PC-9 (cell line): ENCODE measurements around the gene CST6. TPM values are rescaled to one million over a fixed set of nuclear protein-coding genes. Genes with fewer than 3 reads are reported as not detected.

Experiments used
- BruUV-seq: library from RNA; stranded (reverse); fragments of 400-500 nt; replicated peaks from 2 replicates; lab custom pipeline; 2021; lab: Mats Ljungman, UMichigan
- CTCF ChIA-PET: fragments of 300-600 bp; sonication (Branson Sonifier 250); formaldehyde crosslinking; loops from one replicate; lab custom pipeline; 2022; ENCODE audit warnings: antibody characterized with exemption; lab: Charles Lee
- POLR2A ChIA-PET: fragments of 300-600 bp; sonication (Branson Sonifier 250); formaldehyde crosslinking; loops from one replicate; lab custom pipeline; 2022; ENCODE audit warnings: antibody characterized with exemption; ENCODE audit not compliant: unreplicated experiment; lab: Charles Lee
- DNase-seq, 2 experiments: peaks; one replicate each; pipeline versions ENCODE4 v3.0.0 to v3.0.0-alpha.2; 2015 to 2022; ENCODE audit warnings: mixed read lengths in 1 of 2
- H2AFZ ChIP-seq: fragments of 200-600 bp; sonication (generic); 2 replicates; pipeline ENCODE4 v1.8.1; 2017; ENCODE audit warnings: antibody characterized with exemption
- H3F3A ChIP-seq: fragments of 200-600 bp; sonication (generic); 2 replicates; pipeline ENCODE4 v1.8.1; 2017; ENCODE audit warnings: antibody characterized with exemption, mild to moderate bottlenecking, low read depth; ENCODE audit not compliant: insufficient read depth
- H3K27ac ChIP-seq: fragments of 200-600 bp; sonication (generic); 2 replicates; pipeline ENCODE4 v1.6.1; 2016; ENCODE audit warnings: mixed run types
- H3K27me3 ChIP-seq: fragments of 200-600 bp; sonication (generic); 2 replicates; pipeline ENCODE4 v1.6.1; 2016; ENCODE audit warnings: low read depth, mixed run types; ENCODE audit not compliant: insufficient read depth
- H3K36me3 ChIP-seq: fragments of 200-600 bp; sonication (generic); 2 replicates; pipeline ENCODE4 v1.6.1; 2016; ENCODE audit warnings: low read depth, mixed run types
- H3K4me1 ChIP-seq: fragments of 200-600 bp; sonication (generic); replicated peaks from 2 replicates; pipeline ENCODE4 v1.6.1; 2016; ENCODE audit warnings: mixed run types; ENCODE audit not compliant: insufficient read depth
- H3K4me2 ChIP-seq: fragments of 200-600 bp; sonication (generic); 2 replicates; pipeline ENCODE4 v1.6.1; 2017; ENCODE audit warnings: mixed run types
- H3K4me3 ChIP-seq: fragments of 200-600 bp; sonication (generic); 2 replicates; pipeline ENCODE4 v1.6.1; 2016; ENCODE audit warnings: mixed run types
- H3K79me2 ChIP-seq: fragments of 200-600 bp; sonication (generic); 2 replicates; pipeline ENCODE4 v1.6.1; 2017; ENCODE audit warnings: low read depth, mixed run types
- H3K9me2 ChIP-seq: fragments of 200-600 bp; sonication (generic); 2 replicates; pipeline ENCODE4 v1.8.1; 2017; ENCODE audit warnings: mild to moderate bottlenecking; ENCODE audit not compliant: insufficient read depth
- H3K9me3 ChIP-seq: fragments of 200-600 bp; sonication (generic); 2 replicates; pipeline ENCODE4 v1.8.1; 2016; ENCODE audit warnings: low read depth; ENCODE audit not compliant: insufficient read depth
- H4K20me1 ChIP-seq: fragments of 200-600 bp; sonication (generic); 2 replicates; pipeline ENCODE4 v1.8.1; 2017; ENCODE audit not compliant: insufficient read depth
- CTCF ChIP-seq: fragments of 200-600 bp; sonication (generic); conservative IDR thresholded peaks from 2 replicates; pipeline ENCODE4 v1.6.1; 2017; ENCODE audit warnings: mixed run types, antibody characterized with exemption, mild to moderate bottlenecking, moderate library complexity
- EZH2 ChIP-seq: fragments of 200-600 bp; sonication (generic); IDR thresholded peaks from 2 replicates; pipeline ENCODE4 v1.8.0; 2017; ENCODE audit warnings: antibody characterized with exemption, low read depth
- intact Hi-C: fragments of 100-400 bp; cut with micrococcal nuclease; formaldehyde crosslinking; loops from one replicate; pipeline ENCODE4 v1.10.0; 2022; ENCODE audit not compliant: unreplicated experiment
- total RNA-seq: library from RNA; stranded (reverse); gene quantifications from 2 replicates; pipeline ENCODE4 v1.2.3, GENCODE V29; 2021

Gene CST6
- total RNA-seq, 1 experiment from 2014 or later = 52.0 TPM

GRCh38 chr11:66045177-66045639 lies 33.4 kb downstream of the CST6 start:
- H3K27me3 ChIP-seq = no peaks in the 10 kb centered on the region
- H3K79me2 ChIP-seq = no peaks in the 10 kb centered on the region
- H3K9me3 ChIP-seq = no peaks in the 10 kb centered on the region
- ChIA-PET POLR2A (interaction anchor here (0.5 to 1.1 kb wide), 4 partner anchors 13 to 186 kb away, joined by 4 to 10 read pairs (median 5); no protein-coding TSS in a partner anchor), CTCF (interaction anchor here (0.5 to 1.9 kb wide), 12 partner anchors 19 to 1201 kb away, joined by 3 to 7 read pairs (median 3); partner anchors contain the start of genes CATSPER1 and FIBP)
- peak overlapping the region; percentile 1; the same call in 1 of the 2 replicates for H3K4me3 ChIP-seq
- no peaks in the 10 kb centered on the region for H3K9me2 ChIP-seq
- intact Hi-C loops = no loop called here
- H3F3A ChIP-seq = peaks cover 15% of the 10 kb centered on the region
- peak; percentile 70 to 81 for DNase-seq
- no peak overlapping the region for H3K27ac ChIP-seq
- no peaks in the 10 kb centered on the region for H3K36me3 ChIP-seq
- peak overlapping the region; percentile 49 for H3K4me2 ChIP-seq
- TF ChIP-seq EZH2 (no peak), CTCF (peak; percentile 99)
- no peaks in the 10 kb centered on the region for H3K4me1 ChIP-seq
- no peaks in the 10 kb centered on the region for H4K20me1 ChIP-seq
- BruUV-seq = no TSS peak
- no peak overlapping the region for H2AFZ ChIP-seq

DNA sequence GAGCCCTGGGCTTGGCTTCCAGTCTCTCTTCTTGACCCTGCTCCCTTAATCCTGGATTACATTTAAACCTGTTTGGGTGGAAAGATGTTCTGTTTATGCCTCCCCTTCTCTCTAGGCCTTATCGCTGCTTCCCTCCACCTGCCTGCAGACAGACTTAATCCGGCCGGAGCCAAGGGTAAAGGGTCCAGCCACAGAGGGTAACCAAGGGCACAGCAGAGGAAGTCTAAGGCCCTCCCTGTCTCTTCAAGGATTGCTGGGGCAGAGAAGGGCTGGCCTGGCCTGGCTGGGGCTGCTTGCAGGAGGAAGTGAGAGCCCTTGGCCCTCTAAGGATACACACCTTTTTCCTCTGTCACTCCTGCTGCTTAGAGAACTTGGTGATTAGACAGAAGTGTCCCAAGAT lies 35.1 kb downstream of the CST6 start:
- TF ChIP-seq EZH2 (no peak), CTCF (no peak)

GRCh38 chr11:66047541-66048365 lies 35.9 kb downstream of the CST6 start:
- no peaks in the 10 kb centered on the region for H4K20me1 ChIP-seq
- H3K4me3 ChIP-seq = no peak overlapping the region
- BruUV-seq = no TSS peak
- H3K9me3 ChIP-seq = no peaks in the 10 kb centered on the region
- no peak overlapping the region for H3K4me2 ChIP-seq
- H3K4me1 ChIP-seq = peaks cover 10% of the 10 kb centered on the region
- peaks cover 6% of the 10 kb centered on the region for H3K79me2 ChIP-seq
- peaks cover 20% of the 10 kb centered on the region for H3F3A ChIP-seq
- ChIA-PET CTCF (interaction anchor here (1.0 kb wide), 1 partner anchor 35 kb away, joined by 3 read pairs; no protein-coding TSS in a partner anchor), POLR2A (no interaction called here)
- H3K27ac ChIP-seq = no peak overlapping the region
- no peaks in the 10 kb centered on the region for H3K27me3 ChIP-seq
- no peak overlapping the region for H2AFZ ChIP-seq
- no peaks in the 10 kb centered on the region for H3K36me3 ChIP-seq
- TF ChIP-seq CTCF (no peak), EZH2 (no peak)
- no peaks in the 10 kb centered on the region for H3K9me2 ChIP-seq
- intact Hi-C loops = no loop called here
- no peak for DNase-seq

More for the DNA sequence above, 35.1 kb downstream of the CST6 start:
- H3K9me2 ChIP-seq = no peaks in the 10 kb centered on the region
- no peaks in the 10 kb centered on the region for H3K9me3 ChIP-seq
- no peak overlapping the region for H2AFZ ChIP-seq
- CTCF ChIA-PET = no interaction called here
- H3K79me2 ChIP-seq = no peaks in the 10 kb centered on the region
- DNase-seq = no peak
- no TSS peak for BruUV-seq
- H3K27ac ChIP-seq = no peak overlapping the region
- POLR2A ChIA-PET = no interaction called here
- H3K36me3 ChIP-seq = no peaks in the 10 kb centered on the region
- H3K4me3 ChIP-seq = no peak overlapping the region
- H4K20me1 ChIP-seq = no peaks in the 10 kb centered on the region
- peaks cover 15% of the 10 kb centered on the region for H3F3A ChIP-seq
- H3K27me3 ChIP-seq = no peaks in the 10 kb centered on the region
- intact Hi-C loops = no loop called here
- H3K4me1 ChIP-seq = peaks cover 10% of the 10 kb centered on the region
- no peak overlapping the region for H3K4me2 ChIP-seq
